ENCODE results near the gene RNF208. TPM values are rescaled to one million over a fixed set of nuclear protein-coding genes. Genes with fewer than 3 reads are reported as not detected.

The RNF208 gene
- total and polyA plus RNA-seq, 2 experiments from 2014 or later, result 0.34 to 0.65 TPM

GRCh38 chr9:137198051-137198901 lies 23.8 kb downstream of the RNF208 start:
- Histone ChIP-seq H3F3A (ENCODE audit: insufficient read depth) (no peaks in the 10 kb centered on the region), H3K4me3 (peak overlapping the region; percentile 66), H2AFZ (no peak overlapping the region), H3K36me3 (ENCODE audit: low read depth) (no peaks in the 10 kb centered on the region), H3K9ac (peak overlapping the region; percentile 61; the same call in 1 of the 2 replicates), H3K9me2 (ENCODE audit: insufficient read depth) (no peaks in the 10 kb centered on the region), H3K79me2 (ENCODE audit: insufficient read depth) (peaks cover 84% of the 10 kb centered on the region), H3K27me3 (replicated peaks; ENCODE audit: insufficient read depth) (no peaks in the 10 kb centered on the region), H3K4me2 (ENCODE audit: unreplicated experiment) (peak overlapping the region; percentile 79), H3K27ac (no peak overlapping the region), H4K20me1 (ENCODE audit: insufficient read depth) (no peaks in the 10 kb centered on the region), H3K4me1 (ENCODE audit: insufficient read depth) (0 out of 2 replicates have a peak, but pooled peaks cover 12% of the 10 kb centered on the region), H3K9me3 (ENCODE audit: low read depth) (no peaks in the 10 kb centered on the region)
- peak; percentile 38 for DNase-seq
- no peak for TF ChIP-seq EZH2 (IDR thresholded peaks at IDR 0.05; ENCODE audit: insufficient read depth, poor library complexity, severe bottlenecking)
- WGBS, 2 experiments (ENCODE audit: low coverage in 1 of 2, low lambda C conversion rate in 2 of 2, missing lambda C conversion rate in 2 of 2), result 73 to 81% methylated on average over 16 to 19 of the region's 19 CpGs
- in situ Hi-C loops (cut with MboI), result no loop called here

DNA sequence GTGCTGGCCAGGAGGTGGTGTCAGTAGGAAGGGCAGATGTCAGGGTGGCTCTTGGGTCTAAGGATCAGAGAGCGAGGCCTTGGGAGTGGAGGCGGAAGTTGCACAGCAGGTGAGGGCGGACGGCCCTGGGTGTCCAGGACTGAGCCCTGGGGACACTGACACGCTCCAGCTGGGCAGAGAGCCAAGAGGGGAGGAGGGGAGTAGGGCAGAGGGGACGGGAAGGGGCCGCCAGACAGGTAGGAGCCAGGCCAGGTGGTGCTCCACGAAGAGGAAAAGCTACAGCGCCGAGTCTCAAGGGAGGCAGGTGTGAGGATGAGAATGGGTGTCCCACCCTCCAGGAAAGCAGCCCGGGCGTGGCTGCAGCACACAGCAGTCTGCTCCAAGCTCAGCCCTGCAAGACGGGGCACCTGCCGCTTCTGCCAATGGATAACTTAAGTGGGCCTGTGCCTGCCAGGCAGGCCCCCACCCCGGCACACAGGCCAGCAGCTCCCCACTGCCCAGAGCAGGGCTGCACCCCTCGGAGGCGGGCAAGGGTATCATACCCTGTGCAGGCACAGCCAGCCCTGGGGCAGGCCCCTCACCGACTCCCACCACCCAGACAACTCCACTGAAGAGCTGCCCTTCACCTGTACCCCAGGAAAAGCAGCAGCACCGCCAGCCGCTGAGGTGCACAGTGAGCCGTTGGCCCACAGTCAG lies 26.4 kb downstream of the RNF208 start:
- TF ChIP-seq EZH2 (IDR thresholded peaks at IDR 0.05; ENCODE audit: insufficient read depth, poor library complexity, severe bottlenecking), result no peak
- TF ChIP-seq EZH2phosphoT487 (IDR thresholded peaks at IDR 0.05; ENCODE audit: insufficient read depth, low read depth), result no peak
- H3K79me2 ChIP-seq (ENCODE audit: insufficient read depth), result peaks cover 86% of the 10 kb centered on the region
- no peaks in the 10 kb centered on the region for H3F3A ChIP-seq (ENCODE audit: insufficient read depth)
- no peaks in the 10 kb centered on the region for H3K27me3 ChIP-seq (replicated peaks; ENCODE audit: insufficient read depth)
- no peak for DNase-seq
- no peak overlapping the region for H3K9ac ChIP-seq
- no peak overlapping the region for H3K4me3 ChIP-seq
- no peaks in the 10 kb centered on the region for H3K36me3 ChIP-seq (ENCODE audit: low read depth)
- H3K4me2 ChIP-seq (ENCODE audit: unreplicated experiment), result no peak overlapping the region
- no peaks in the 10 kb centered on the region for H3K9me3 ChIP-seq (ENCODE audit: low read depth)
- H3K27ac ChIP-seq, result no peak overlapping the region
- no peaks in the 10 kb centered on the region for H3K9me2 ChIP-seq (ENCODE audit: insufficient read depth)
- in situ Hi-C loops (cut with MboI), result no loop called here
- H2AFZ ChIP-seq, result no peak overlapping the region
- no peaks in the 10 kb centered on the region for H4K20me1 ChIP-seq (ENCODE audit: insufficient read depth)
- 88 to 91% methylated on average over 15 to 19 of the region's 21 CpGs for WGBS, 2 experiments (ENCODE audit: low coverage in 1 of 2, low lambda C conversion rate in 2 of 2, missing lambda C conversion rate in 2 of 2)
- 0 out of 2 replicates have a peak, but pooled peaks cover 9% of the 10 kb centered on the region for H3K4me1 ChIP-seq (ENCODE audit: insufficient read depth)

GRCh38 chr9:137194909-137195308 lies 27.1 kb downstream of the RNF208 start:
- Histone ChIP-seq H3K79me2 (ENCODE audit: insufficient read depth) (peaks cover 93% of the 10 kb centered on the region), H3K9me3 (ENCODE audit: low read depth) (no peaks in the 10 kb centered on the region), H3K36me3 (ENCODE audit: low read depth) (no peaks in the 10 kb centered on the region), H3K9ac (no peak overlapping the region), H3K4me3 (no peak overlapping the region), H4K20me1 (ENCODE audit: insufficient read depth) (no peaks in the 10 kb centered on the region), H2AFZ (no peak overlapping the region), H3K27me3 (replicated peaks; ENCODE audit: insufficient read depth) (no peaks in the 10 kb centered on the region), H3F3A (ENCODE audit: insufficient read depth) (peaks cover 3% of the 10 kb centered on the region), H3K9me2 (ENCODE audit: insufficient read depth) (no peaks in the 10 kb centered on the region), H3K27ac (no peak overlapping the region), H3K4me2 (ENCODE audit: unreplicated experiment) (no peak overlapping the region), H3K4me1 (ENCODE audit: insufficient read depth) (peaks cover 11% of the 10 kb centered on the region)
- in situ Hi-C loops (cut with MboI), result no loop called here
- DNase-seq, result no peak
- TF ChIP-seq EZH2 (IDR thresholded peaks at IDR 0.05; ENCODE audit: insufficient read depth, poor library complexity, severe bottlenecking) (no peak), EZH2phosphoT487 (IDR thresholded peaks at IDR 0.05; ENCODE audit: insufficient read depth, low read depth) (no peak)
- 68 to 81% methylated on average over 10 of the region's 10 CpGs for WGBS, 2 experiments (ENCODE audit: low coverage in 1 of 2, low lambda C conversion rate in 2 of 2, missing lambda C conversion rate in 2 of 2)

GRCh38 chr9:137194388-137194787 lies 27.7 kb downstream of the RNF208 start:
- DNase-seq, result no peak
- Histone ChIP-seq H3F3A (ENCODE audit: insufficient read depth) (peaks cover 8% of the 10 kb centered on the region), H3K9me2 (ENCODE audit: insufficient read depth) (no peaks in the 10 kb centered on the region), H3K9me3 (ENCODE audit: low read depth) (no peaks in the 10 kb centered on the region), H3K4me3 (no peak overlapping the region), H3K4me2 (ENCODE audit: unreplicated experiment) (no peak overlapping the region), H2AFZ (no peak overlapping the region), H3K4me1 (ENCODE audit: insufficient read depth) (peaks cover 16% of the 10 kb centered on the region), H4K20me1 (ENCODE audit: insufficient read depth) (no peaks in the 10 kb centered on the region), H3K27ac (no peak overlapping the region), H3K79me2 (ENCODE audit: insufficient read depth) (peaks cover 94% of the 10 kb centered on the region), H3K9ac (no peak overlapping the region), H3K36me3 (ENCODE audit: low read depth) (no peaks in the 10 kb centered on the region), H3K27me3 (replicated peaks; ENCODE audit: insufficient read depth) (no peaks in the 10 kb centered on the region)
- 70 to 72% methylated on average over 10 of the region's 16 CpGs for WGBS, 2 experiments (ENCODE audit: low coverage in 1 of 2, low lambda C conversion rate in 2 of 2, missing lambda C conversion rate in 2 of 2)
- TF ChIP-seq EZH2phosphoT487 (IDR thresholded peaks at IDR 0.05; ENCODE audit: insufficient read depth, low read depth) (no peak), EZH2 (IDR thresholded peaks at IDR 0.05; ENCODE audit: insufficient read depth, poor library complexity, severe bottlenecking) (no peak)
- in situ Hi-C loops (cut with MboI), result no loop called here

All from GM23248 (cell line).